Measurements from ENCODE around the gene ITCH.
A peak's percentile ranks its signal among the peaks of the same experiment; 100 is the strongest.
"Not testable (repeated sequence)": the region's sequence is repeated elsewhere in the genome, so short reads cannot be mapped to it uniquely, and the experiment has no call there.

Gene ITCH

GRCh38 chr20:34363062-34363464 lies at the start of gene ITCH:
TSS of gene ITCH (plus strand) at chr20:34363273. CDS start at chr20:34393812, 30,539 bp downstream.
- peak; percentile 87 for DNase-seq (ENCODE audit: low read depth)

- no peak for DNase-seq (ENCODE audit: low read depth)
Observed at GRCh38 chr20:34315236-34315635, 47.8 kb upstream of the ITCH start.

GRCh38 chr20:34316196-34316814 lies 46.8 kb upstream of the ITCH start:
- DNase-seq (ENCODE audit: low read depth): no peak

- DNase-seq (ENCODE audit: low read depth): no peak
Observed at GRCh38 chr20:34318609-34319443, 44.2 kb upstream of the ITCH start.

- DNase-seq (ENCODE audit: low read depth): no peak
Observed at GRCh38 chr20:34320861-34321260, 42.2 kb upstream of the ITCH start.

GRCh38 chr20:34322267-34323105 lies 40.6 kb upstream of the ITCH start:
- no peak for DNase-seq (ENCODE audit: low read depth)

GRCh38 chr20:34324541-34324940 lies 38.5 kb upstream of the ITCH start:
- DNase-seq (ENCODE audit: low read depth): no peak

GRCh38 chr20:34328207-34328606 lies 34.9 kb upstream of the ITCH start:
- DNase-seq (ENCODE audit: low read depth): not testable (repeated sequence)

- no peak for DNase-seq (ENCODE audit: low read depth)
Observed at GRCh38 chr20:34328928-34329677, 34.0 kb upstream of the ITCH start.

GRCh38 chr20:34330861-34331544 lies 32.1 kb upstream of the ITCH start:
- not testable (repeated sequence) for DNase-seq (ENCODE audit: low read depth)

GRCh38 chr20:34331838-34332237 lies 31.2 kb upstream of the ITCH start:
- no peak for DNase-seq (ENCODE audit: low read depth)

GRCh38 chr20:34332262-34332920 lies 30.7 kb upstream of the ITCH start:
- no peak for DNase-seq (ENCODE audit: low read depth)

- no peak for DNase-seq (ENCODE audit: low read depth)
Observed at GRCh38 chr20:34333786-34334185, 29.3 kb upstream of the ITCH start.

GRCh38 chr20:34334654-34335407 lies 28.2 kb upstream of the ITCH start:
- DNase-seq (ENCODE audit: low read depth): no peak

- DNase-seq (ENCODE audit: low read depth): no peak
Observed at GRCh38 chr20:34337544-34337943, 25.5 kb upstream of the ITCH start.

GRCh38 chr20:34337982-34338726 lies 24.9 kb upstream of the ITCH start:
- DNase-seq (ENCODE audit: low read depth): no peak

GRCh38 chr20:34340726-34341125 lies 22.3 kb upstream of the ITCH start:
- not testable (repeated sequence) for DNase-seq (ENCODE audit: low read depth)

- not testable (repeated sequence) for DNase-seq (ENCODE audit: low read depth)
Observed at GRCh38 chr20:34341199-34341598, 21.9 kb upstream of the ITCH start.

Data from activated T-helper 1 cell treated with Interleukin-2 at 50 U/mL for 16 hours (primary cell).